Right renal pelvis (tissue), 4 donors: ENCODE data around the gene FAM219B. TPM values are rescaled to one million over a fixed set of nuclear protein-coding genes. Genes with fewer than 3 reads are reported as not detected.

Experiments used
- DNase-seq, 4 donors: peaks; one replicate each; pipeline ENCODE4 v3.0.0-alpha.2; 2013; ENCODE audit warnings: low read depth in 4 of 4, low spot score in 3 of 4, missing footprints in 1 of 4
- polyA plus RNA-seq, 4 donors: library from polyadenylated mRNA; unstranded; fragments of 120-200 nt; gene quantifications; one replicate each; pipeline ENCODE4 v1.2.1, GENCODE V29; 2013; ENCODE audit not compliant: insufficient read length in 4 of 4

The FAM219B gene
- polyA plus RNA-seq, 4 donors: 52.5 to 59.1 (median 56.5) TPM

DNA sequence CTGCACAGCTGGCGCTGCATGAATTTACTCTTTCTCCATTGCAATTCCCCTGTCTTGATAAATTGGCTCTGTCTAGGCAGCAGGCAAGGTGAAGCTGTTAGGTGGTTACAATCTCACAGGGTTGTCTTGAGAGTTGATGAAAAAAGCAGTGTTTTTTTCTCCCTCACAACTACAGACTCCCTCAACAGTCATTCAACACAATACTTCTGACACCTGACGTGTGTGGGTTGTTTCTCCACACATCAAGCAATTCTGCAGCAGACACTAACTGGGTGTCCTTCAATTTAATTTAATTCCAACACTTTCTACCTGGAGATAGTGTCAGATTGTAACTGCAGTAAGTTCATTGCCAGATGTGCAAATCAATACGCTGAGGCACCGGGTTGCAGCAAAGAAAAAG, 28.4 kb downstream of the FAM219B start:
- DNase-seq: no peak

DNA sequence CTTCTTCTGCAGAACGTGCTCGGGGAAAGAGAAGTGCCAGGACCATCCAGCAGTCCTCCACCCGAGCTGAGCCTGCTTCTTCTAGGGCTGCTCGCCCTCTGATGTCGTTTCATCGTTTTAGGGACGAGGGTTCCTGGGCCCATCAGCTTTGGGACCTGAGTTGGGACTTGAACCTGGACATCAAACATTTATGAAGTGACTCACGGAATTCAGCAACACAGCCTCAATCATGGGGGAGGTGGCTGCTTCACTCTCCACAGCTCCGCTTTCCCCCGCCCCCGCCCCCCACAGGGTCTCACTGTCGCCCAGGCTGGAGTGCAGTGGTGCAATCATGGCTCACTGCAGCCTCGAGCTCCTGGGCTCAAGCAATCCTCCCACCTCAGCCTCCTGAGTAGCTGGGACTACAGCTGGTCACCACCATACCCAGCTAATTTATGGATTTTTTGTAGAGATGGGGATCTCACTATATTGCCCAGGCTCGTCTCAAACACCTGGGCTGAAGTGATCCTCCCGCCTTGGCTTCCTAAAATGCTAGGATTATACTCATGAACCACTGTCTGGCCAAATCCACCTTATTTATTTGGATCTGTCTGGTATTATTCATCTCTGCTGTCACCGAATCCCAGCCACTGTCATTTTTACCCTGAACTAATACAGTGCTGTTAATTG, 32.8 kb downstream of the FAM219B start:
- no peak for DNase-seq

DNA sequence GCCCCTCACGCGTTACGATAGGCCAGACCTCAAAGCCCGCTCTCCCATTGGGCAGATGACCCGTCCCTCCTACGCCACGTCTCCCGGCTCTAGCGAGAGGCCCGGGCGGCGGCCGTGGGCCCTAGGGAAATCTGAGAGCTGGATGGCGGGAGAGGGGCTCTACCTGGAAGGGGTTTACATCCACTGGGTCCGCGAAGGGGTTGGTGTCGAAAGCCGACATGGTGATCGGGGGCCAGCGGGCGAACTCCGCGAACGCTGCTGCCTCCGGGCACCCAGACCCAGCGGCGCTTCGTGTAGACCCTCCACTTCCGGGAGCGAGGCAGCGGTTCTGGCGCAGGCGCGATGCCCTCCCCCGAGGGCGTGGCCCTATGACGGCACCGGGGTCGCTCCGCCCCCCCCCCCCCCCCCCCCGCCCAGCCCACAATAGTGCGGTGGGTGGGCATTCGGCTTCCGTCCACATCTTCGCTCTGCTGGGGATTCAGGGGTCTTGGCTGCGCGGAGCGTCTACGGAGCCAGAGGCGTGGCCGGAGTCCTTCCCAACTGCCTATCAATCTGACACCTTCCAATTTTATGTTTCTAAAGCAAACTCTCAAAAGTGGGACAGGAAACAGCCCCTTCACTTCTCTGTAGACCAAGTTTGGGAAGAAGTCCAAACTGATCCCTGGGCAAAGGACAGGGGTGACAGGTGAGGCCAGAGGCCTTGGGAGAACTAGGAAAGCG, 33.5 kb downstream of the FAM219B start, which contains the start of gene SCAMP2:
TSS of gene SCAMP2 (minus strand) at position 330 of the 720 bp plus-strand sequence. CDS start at position 220, 110 bp downstream.
- peak; percentile 90 to 92 (median 90) for DNase-seq

DNA sequence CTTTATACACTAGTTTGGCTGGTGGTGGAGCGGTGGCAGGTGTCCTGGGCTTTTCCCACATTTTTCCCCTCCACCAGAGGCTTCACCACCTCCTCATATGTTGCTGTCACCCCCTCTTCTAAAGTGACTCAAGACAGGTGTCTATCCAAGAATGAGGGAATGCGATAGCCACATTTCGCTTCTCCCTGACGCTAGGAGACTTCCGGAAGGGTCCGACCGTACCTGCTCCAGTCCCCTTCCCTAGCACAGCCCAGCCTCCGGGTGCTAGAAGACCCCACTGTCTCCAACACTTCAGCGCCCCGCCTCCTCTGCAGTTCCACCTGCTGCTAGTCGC, 34.0 kb downstream of the FAM219B start:
- DNase-seq: no peak

DNA sequence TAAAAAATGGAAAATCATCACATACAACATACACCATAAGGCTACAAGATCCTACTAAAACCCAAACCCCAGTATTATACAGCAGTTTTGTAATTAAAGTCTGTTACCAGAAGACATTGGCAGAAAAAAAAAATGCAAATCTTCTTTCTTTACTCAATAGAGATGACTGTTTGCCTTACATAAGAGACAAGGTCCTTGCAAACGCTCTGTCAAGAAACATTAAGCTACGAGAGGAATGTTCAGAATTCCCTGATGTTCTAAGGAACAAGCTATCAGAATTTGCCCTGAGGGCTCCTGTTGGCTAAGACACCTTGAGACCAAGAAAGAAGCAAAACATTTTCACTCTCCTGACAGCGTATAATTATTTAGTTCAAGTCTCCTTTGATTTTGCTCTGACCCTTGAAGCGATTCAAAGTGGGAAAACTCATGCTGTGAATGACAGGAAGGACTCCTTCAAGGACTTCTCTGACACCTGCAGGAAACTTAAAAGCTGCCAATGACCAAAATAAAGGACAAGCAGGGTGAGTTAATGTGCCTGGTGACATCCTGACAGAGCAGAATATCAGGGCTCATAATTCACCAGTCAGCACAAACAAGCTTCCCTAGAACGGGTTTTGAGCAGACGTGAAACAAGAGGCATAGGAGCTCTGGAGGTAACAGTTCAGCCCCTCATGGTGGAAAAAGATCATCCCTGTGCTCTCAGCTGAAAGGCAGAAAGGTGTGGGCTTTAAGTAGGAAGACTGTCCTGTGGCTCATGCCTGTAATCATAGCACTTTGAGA, 36.0 kb downstream of the FAM219B start:
- no peak for DNase-seq

DNA sequence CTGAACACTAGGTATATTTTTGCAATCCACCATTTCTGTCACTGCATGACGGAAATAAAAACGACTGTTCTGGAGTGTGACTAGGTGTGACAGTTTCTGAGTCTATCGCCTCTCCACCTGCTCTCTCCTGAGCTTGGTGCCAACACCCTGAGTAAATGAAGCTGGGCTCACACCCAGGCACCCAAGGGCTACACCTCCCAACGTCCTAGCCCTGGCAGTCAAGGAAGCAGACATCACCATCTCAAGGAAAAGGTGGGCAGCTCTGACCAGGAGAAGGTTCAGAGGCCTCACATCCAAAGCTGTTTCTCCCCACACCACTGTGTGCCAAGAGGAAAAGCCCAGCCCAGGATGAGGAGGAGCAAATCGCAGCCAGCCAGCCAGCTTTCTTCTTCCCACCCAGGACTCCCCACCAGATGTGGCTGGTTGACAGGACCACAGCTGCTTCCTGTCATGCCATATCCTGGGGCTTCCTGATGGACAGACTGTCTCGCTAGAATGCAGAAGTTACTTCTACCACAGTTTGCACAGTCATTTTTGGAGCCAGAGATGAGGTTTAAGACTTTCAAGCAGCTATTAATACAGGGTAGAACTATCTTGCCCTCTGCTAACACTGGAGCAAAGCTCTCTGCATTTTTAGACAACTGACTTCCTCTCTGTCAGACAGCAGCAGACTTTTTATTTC, 36.8 kb downstream of the FAM219B start:
- no peak for DNase-seq

DNA sequence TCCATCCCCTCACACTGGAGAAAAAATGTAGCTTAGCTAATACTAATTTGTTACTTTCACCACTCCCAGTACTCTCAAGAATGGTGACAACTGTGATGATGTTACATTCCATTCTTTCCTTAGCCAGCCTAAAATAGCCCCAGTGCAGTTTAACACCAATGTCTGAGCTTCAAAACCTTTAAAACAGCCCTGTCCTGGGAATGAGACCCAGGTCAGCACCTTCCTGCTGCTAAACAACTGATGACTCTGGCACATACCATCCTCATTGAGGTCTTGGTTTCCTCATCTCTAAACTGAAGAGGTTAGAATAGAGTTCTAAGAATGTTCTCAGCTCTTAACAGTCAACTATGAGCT, 37.3 kb downstream of the FAM219B start:
- DNase-seq: no peak

DNA sequence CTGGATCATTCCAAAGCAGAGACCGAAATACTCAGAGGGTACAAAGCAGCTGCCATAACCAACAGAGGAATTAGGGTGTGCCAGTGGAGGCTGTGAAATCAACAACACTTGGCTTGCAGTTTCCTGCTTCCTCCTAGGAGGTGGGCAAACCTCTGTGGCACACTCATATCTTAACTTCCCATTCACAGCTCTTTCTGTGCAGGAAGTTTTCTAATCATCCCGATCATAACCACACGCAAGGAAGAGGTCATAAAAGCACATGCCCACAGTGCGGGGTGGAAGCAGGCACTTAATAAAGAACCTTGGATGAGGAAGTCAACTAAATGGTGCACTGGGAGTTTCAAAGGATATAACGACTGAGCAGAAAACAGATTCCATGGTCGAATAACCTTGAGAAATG, 38.6 kb downstream of the FAM219B start:
- no peak for DNase-seq

DNA sequence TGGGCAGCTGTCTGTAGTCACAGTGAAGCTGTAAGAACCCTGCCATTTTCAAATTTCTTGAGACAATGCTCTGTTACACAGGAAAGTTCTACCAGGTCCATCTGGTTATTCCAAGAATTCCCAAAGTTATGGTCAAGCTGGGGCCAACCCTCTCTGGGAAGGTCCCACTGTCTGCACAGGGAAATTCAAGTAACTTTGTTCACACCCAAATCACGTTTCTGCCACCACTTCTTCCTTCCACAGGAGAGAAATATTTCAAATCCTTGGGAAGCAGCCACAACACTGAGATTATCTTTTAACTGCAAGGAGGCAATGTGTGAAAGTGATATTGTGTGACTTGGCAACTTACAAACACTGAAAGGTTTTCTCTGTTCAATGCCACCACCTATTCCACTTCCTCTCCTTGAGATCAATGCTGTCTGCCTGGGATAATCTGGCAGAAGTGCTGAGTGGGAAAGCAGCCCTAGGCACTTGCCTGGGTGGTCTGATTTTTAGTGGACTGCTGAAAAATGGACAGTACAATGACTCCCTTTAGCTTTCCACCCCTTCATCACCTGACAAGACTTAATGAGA, 39.1 kb downstream of the FAM219B start:
- DNase-seq: no peak

DNA sequence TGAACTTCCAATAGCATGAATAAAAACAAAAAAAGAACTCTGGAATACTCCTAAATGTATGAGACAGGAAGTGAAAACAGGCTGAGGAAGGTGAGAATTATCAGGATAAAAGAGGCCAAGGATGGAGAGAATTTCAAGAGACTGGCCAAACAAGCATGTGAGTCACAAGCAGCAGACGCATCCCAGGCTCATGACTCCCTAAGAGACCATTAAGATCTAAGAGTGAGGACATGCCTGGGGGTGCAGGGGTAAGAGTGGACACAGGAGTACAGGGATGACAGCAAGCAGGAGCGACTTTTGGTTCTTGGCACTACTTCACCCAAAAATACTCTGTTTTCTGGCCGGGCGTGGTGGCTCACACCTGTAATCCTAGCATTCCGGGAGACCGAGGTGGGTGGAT, 40.6 kb downstream of the FAM219B start:
- no peak for DNase-seq

DNA sequence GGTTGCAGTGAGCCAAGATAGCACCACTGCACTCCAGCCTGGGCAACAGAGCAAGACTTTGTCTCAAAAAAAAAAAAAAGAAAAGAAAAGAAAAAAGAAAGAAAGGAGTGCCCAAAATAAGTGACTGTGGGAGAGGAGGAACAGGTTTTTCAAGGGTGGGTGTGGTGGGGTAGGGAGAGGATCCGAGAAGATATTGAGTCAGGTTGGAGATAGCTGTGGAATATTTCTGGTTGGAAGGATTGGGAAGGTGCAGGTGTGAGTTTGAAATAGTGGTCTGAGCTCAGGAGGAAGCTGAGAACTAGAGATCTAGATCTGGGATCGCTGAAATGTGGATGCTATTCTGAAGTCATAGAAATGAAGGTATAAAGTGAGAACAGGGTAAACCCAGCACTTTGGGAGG, 41.3 kb downstream of the FAM219B start:
- no peak for DNase-seq

DNA sequence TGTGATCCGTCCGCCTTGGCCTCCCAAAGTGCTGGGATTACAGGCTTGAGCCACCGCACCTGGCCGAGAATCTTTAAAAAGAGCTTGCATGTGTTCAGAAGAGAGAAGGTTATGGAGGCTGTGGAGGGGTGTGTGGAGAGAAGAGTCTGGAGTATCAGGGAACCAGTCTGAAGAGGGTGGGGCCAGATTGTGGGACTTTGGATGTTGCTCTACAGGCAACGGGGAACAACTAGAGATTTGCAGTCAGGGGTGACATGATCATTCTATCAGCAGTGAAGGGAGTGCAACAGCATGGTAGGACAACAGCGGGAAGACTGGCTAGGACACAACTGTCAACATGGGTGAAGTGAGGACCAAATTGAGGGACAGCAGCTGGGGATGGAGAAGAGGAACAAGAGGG, 42.4 kb downstream of the FAM219B start:
- DNase-seq: no peak

DNA sequence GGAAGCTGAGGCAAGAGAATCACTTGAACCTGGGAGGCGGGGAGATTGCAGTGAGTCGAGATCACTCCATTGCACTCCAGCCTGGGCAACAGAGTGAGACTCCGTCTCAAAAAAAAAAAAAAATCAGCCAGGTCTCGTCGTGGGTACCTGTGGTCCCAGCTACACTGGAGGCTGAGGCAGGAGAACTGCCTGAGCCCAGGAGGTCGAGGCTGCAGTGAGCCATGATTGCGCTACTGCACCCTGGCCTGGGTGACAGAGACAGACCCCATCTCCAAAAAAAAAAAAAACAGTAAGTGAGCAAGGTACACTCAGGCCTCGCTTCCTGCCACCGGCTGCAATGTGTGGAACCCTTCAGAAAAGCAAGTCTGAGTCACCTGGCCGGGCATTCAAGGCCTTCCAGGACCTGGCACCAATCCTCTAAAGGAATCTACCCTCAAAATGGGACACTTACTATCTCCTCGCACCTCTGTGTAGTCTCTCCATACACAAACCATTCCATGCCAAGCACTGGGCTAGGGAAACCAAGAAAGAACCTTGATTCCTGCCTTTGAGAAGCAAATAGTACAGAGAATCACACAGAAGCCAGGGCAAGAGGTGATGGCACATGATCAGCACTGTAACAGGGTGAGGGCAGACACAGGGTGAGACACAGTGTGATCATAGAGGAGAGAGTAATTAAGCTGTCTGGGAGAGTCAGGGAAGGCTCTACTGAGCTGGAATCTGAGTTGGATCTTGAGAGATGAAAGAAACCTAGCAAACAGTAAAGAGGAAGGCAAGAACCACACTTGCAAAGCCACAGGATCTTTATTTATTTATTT, 43.2 kb downstream of the FAM219B start:
- DNase-seq: no peak

DNA sequence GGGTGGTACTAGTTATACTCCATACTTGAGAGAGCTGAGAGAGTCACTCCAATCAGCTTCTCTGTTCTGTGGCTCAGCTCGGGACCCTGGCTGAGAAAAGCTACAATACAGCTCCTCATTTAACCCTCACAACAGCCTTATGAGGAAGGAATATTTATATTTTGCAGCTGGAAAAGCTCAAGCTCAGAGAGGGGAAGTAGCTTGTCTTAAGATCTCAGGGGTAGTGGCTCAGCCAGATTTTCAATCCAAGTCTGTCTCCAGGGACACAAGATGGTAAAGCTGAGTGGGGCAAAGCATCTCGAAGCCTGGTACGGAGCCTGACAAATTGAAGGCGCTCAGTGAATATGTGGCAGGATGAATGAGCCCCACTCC, 48.3 kb downstream of the FAM219B start:
- no peak for DNase-seq

DNA sequence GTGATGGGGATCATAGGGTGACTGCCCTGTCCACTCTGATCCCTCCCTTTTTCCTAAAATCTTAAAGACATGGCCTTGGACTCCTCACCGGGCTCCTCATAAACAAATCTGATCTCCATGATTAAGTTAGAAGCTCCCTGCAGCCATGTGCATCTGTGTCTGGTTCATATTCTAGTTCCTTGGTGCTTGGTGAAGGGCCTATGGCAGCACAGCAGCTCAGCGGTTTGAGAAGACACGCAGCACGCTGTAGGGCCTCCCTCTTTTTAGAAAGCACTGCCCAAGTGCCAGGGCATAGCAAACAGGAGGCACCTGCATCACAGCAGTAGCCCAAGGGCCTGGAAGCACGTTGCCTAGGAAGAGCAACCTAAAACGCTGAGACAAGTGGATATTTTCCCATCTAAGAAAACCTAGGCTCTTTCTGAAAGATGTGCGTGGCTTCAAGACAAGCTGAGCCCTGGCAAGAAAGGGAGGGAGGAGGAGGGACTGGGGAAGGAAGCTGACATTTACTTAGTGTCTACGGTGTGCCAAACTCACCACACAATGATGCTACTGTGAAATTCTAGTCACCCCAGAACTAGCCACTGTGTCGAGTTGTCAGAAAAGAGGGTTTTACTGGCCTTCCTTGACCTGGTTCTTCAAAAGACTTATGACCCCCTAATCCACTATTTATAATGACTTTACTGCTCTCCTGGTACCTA, 48.8 kb downstream of the FAM219B start:
- DNase-seq: no peak

DNA sequence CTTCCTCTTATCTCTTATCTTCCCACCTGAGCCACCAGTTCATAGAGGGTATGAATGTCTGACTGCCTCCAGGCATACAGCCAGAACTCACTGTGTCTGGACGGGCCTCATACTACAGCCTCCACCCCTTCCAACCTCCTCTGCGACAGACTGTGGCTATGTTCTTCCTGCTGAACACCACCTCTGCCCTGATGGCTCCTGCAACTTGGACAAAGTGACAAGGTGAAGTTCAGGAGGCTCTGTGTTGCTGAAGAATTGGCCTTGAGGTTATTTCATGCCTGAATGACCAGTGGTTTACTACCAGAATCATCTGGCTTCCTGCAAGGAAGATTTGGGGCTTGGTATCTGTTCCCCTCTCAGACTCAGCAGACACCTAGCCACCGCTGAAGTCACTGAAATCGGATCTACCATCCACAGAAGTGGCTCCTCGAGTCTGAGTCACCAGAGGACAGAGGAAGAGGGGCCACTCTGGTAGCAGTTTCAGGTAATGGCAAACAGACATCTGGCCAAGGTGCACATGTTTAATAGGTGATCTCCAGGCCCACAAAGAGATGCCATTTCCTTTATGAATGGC, 49.5 kb downstream of the FAM219B start:
- DNase-seq: no peak

DNA sequence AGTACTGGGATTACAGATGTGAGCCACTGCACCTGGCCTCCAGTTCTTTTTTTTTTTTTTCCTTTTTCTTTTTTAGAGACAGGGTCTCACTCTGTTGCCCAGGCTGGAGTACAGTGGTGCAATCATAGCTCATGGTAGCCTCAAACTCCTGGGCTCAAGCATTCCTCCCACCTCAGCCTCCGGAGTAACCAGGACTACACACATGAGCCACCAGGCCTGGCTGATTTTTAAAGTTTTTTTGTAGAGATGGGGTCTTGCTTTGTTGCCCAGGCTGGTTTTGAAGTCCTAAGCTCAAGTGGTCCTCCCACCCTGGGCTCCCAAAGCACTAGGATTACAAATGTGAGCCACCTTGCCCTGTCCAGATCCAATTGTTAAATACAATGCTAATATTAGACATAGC, 50.1 kb downstream of the FAM219B start:
- no peak for DNase-seq

DNA sequence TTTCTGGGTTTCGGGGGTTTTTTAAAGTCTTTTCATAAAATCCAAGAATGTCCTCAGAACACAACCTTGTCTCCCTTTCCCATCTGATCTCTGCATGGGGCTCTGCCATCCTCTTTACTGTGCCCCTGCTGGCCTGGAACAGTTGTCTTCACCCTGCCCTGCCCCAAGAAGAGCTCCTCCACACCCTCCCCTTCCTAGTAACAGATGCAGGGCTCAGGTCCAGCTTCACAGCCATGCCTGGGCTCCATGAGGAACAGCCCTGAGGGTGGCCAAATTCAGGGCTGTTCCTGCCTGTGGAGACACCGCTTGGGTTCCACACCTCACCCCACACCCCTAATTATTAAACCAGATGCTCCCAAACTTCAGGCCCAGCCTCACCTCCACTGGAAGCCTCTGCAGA, 50.8 kb downstream of the FAM219B start:
- DNase-seq: no peak

DNA sequence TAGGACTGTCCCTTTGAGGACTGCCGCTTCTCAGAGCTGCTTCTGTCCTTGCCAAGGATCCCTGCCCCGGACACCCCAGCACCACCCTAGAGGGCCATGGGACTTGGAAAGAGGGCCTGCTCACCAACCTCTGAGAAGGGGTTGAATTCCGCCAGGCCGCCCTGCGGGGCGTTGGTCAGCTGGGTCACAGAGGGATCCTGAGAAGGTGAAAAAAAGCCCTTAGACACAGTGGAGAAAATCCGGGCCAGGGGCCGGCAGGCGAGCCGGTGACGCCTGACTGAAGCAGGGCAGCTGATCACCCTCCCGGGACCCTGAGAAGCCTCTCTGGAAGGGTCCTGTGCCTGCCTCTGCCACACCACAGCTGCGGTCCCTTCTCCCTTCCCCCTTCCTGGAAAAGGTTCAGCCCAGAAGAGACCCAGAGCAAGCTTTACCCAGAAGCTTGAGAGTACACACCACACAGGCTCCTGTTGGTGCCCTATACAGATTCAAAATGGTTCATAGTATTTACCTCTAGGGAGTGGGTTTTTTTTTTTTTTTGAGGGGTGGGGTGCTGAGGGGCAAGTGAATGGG, 52.1 kb downstream of the FAM219B start:
- DNase-seq: no peak
